Choroid plexus epithelial cell (primary cell): Measurements from ENCODE around the gene VPS4A.

Source experiments
- DNase-seq: peaks from one replicate; pipeline ENCODE4 v3.0.0-alpha.2; 2010; ENCODE audit warnings: low read depth
- H3K4me3 ChIP-seq: 2 replicates; pipeline ENCODE4 v1.5.1; 2011; ENCODE audit warnings: low read depth, mild to moderate bottlenecking, control low read depth, low read length, moderate library complexity
- CTCF ChIP-seq: conservative IDR thresholded peaks from 2 replicates; pipeline ENCODE4 v1.5.1; 2011; ENCODE audit warnings: low read depth, mild to moderate bottlenecking, control low read depth, inconsistent platforms, low read length, moderate library complexity

Gene VPS4A

DNA sequence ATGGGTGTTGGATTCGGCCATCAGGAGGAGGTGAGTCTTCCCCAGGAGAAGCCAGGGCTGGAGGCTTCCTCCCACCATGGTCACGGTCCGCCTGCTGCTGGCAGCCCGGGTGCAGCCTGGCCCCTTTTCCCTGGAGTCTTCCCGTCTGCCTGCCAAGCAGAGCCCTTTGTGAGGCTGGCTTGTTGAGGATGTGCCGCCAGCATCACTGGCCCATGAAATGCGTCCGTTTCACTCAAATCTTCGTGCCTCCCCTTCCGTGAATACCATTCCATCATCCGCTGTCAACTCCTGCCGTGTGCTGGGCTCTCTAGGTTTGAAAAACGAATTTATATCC is 9.6 kb downstream of the VPS4A start:
- DNase-seq: no peak
- H3K4me3 ChIP-seq: no peak overlapping the region
- no peak for TF ChIP-seq CTCF

- no peak for DNase-seq
- no peak overlapping the region for H3K4me3 ChIP-seq
- TF ChIP-seq CTCF: no peak
These were observed 9.9 kb downstream of the VPS4A start for GRCh38 chr16:69321080-69321479.

DNA sequence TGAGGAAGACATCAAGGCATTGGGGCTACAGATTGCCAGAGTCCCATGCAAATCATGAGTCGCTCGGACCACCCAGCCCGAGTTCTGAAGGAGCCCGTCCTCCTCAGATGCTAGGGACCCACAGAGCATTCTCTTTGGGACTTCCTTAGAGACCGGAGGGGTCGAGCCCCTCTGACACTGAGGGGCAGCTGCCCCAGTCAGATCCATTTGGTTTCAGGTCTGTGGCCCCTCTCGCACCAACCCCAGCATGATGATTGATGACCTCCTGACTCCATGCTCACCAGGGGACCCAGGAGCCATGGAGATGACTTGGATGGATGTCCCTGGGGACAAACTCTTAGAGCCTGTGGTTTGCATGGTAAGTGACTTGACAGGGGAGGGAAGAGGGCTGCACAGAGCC is 11.2 kb downstream of the VPS4A start:
- DNase-seq: no peak
- no peak for TF ChIP-seq CTCF
- H3K4me3 ChIP-seq: no peak overlapping the region

DNA sequence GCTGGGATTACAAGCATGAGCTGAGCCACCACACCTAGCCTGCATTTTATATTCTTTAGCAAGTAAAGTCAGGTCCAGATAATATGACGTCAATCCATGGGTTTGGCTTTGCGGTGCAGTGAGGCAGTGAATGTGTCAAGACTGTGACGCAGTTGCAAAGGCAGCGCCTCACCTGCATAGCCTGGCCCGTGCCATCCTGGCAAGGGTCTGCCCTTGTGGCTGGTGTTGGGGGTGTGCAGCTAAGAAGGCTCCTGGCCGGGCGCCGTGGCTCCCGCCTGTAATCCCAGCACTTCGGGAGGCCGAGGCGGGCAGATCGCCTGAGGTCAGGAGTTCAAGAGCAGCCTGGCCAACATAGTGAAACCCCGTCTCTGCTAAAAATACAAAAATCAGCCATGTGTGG is 12.3 kb downstream of the VPS4A start:
- H3K4me3 ChIP-seq: no peak overlapping the region
- no peak for DNase-seq
- no peak for TF ChIP-seq CTCF

DNA sequence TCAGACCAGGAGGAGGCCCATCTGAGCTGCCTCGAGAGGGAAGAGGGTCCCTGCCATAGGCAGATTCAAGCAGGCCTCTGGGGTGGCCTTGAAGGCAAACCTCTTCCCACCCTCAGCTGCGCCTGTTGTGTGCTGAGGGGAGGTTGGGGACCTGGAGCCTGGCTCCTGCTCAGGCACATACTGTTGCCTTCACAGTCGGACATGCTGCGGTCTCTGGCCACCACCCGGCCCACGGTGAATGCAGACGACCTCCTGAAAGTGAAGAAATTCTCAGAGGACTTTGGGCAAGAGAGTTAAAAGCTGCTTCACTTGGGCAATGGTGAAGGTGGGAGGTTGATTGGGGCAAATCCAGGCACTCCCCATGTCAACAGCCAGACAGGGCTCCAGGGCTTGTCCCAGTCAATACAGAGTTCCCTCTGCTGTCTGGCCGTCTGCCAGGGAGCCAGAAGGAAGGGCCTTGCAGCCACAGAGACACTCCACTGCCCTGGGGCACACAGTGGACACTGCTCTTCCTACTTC is 12.9 kb downstream of the VPS4A start:
- H3K4me3 ChIP-seq: no peak overlapping the region
- no peak for DNase-seq
- TF ChIP-seq CTCF: no peak

DNA sequence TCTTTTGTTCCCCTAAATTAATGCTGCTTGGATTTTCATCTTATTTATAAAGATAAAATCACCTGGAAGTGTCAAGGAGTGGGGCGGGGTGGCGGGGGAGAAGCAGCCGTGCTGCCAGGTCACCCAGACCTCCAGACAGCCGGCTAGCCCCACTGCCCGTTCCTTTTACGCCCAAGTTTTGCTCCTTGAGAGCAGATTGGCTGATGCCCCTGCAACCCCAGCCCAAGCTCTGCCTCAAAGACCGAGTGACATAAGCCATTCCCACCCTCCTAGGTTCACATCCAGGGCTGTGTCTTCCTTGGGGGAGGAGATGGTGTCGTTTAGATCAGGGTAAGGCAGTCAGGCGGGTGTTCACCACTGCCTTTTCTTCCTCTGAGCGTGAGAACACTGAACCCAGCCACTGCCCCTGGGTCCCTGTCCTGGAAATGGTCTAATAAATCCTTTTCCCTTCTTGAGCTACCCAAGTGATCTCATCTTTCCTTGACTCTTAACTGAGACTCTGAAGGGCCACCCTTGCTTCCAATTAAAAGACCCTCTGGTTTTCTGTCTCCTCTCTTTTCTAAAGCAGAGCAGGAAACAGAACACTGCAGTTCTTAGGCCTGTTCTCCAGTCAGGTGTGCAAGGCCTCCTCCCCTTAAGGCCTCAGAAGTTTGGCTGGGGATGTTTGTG is 13.6 kb downstream of the VPS4A start:
- no peak overlapping the region for H3K4me3 ChIP-seq
- no peak for DNase-seq
- TF ChIP-seq CTCF: no peak

DNA sequence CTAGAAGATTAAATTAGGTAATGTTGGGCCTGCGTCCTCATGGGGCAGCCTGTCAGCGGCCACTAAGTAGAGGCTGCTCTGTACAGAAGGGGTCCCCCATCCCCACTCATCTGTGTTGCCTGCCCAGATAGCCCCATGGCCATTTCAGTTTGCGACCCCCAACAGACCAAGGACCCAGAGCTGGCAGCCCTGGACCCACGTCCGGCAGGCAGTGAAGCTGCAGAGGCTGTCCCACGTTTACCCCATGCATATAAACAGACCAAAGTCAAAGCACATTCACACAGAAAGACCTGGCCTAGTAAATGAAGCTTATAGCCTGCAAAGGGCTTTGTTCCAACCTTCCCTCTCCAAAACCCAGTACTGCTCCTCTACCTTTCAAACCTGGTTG is 14.6 kb downstream of the VPS4A start:
- H3K4me3 ChIP-seq: no peak overlapping the region
- TF ChIP-seq CTCF: no peak
- no peak for DNase-seq
